Mesenchymal stem cell (in vitro differentiated cells and primary cell): ENCODE measurements around the gene FAM13A.

Experiments
- DNase-seq: peaks from one replicate; pipeline ENCODE4 v3.0.0-alpha.2; 2013
- H2AFZ ChIP-seq: one replicate; pipeline ENCODE4 v1.6.1; 2013; ENCODE audit warnings: low read depth, mild to moderate bottlenecking, control low read depth, inconsistent platforms, low read length, moderate library complexity
- H2AK5ac ChIP-seq: 2 replicates; pipeline ENCODE4 v1.6.1; 2013; ENCODE audit warnings: low read length, moderate library complexity, mild to moderate bottlenecking, inconsistent platforms; ENCODE audit not compliant: severe bottlenecking
- H2BK120ac ChIP-seq: one replicate; pipeline ENCODE4 v1.6.1; 2013; ENCODE audit warnings: low read depth, mild to moderate bottlenecking, inconsistent platforms, low read length, moderate library complexity
- H2BK12ac ChIP-seq, 2 experiments: one replicate each; pipeline ENCODE4 v1.6.1; 2013; ENCODE audit warnings: inconsistent platforms in 2 of 2, low read length in 2 of 2, mild to moderate bottlenecking in 2 of 2, moderate library complexity in 2 of 2, control low read depth in 1 of 2
- H2BK15ac ChIP-seq: one replicate; pipeline ENCODE4 v1.6.1; 2013; ENCODE audit warnings: mild to moderate bottlenecking, low read depth, inconsistent platforms; ENCODE audit not compliant: poor library complexity, severe bottlenecking
- H2BK5ac ChIP-seq: 2 replicates; pipeline ENCODE4 v1.6.1; 2013; ENCODE audit warnings: low read depth, mild to moderate bottlenecking, low read length, control low read depth, inconsistent platforms; ENCODE audit not compliant: poor library complexity, severe bottlenecking
- H3K14ac ChIP-seq, 2 experiments: one replicate each; pipeline ENCODE4 v1.6.1; 2013; ENCODE audit warnings: inconsistent platforms in 2 of 2, low read length in 2 of 2, control low read depth in 1 of 2, mild to moderate bottlenecking in 1 of 2, moderate library complexity in 1 of 2
- H3K18ac ChIP-seq, 2 experiments: one replicate each; pipeline ENCODE4 v1.6.1; 2013; ENCODE audit warnings: inconsistent platforms in 2 of 2, low read length in 2 of 2, control low read depth in 1 of 2, low read depth in 1 of 2, mild to moderate bottlenecking in 1 of 2
- H3K23ac ChIP-seq, 2 experiments: one replicate each; pipeline ENCODE4 v1.6.1; 2013; ENCODE audit warnings: inconsistent platforms in 2 of 2, low read length in 2 of 2, mild to moderate bottlenecking in 2 of 2, moderate library complexity in 2 of 2, control low read depth in 1 of 2
- H3K27ac ChIP-seq: 2 replicates; pipeline ENCODE4 v1.5.1; 2013; ENCODE audit warnings: mild to moderate bottlenecking, moderate library complexity, low read length, control low read depth, inconsistent platforms; ENCODE audit not compliant: poor library complexity, severe bottlenecking
- H3K27me3 ChIP-seq, 2 experiments: 2 replicates each; pipeline versions ENCODE4 v1.6.1 to v1.7.0; 2013; ENCODE audit warnings: low read length in 2 of 2, mild to moderate bottlenecking in 2 of 2, moderate library complexity in 2 of 2, control low read depth in 1 of 2, inconsistent platforms in 1 of 2; ENCODE audit not compliant: control insufficient read depth in 1 of 2, insufficient read depth in 1 of 2
- H3K36me3 ChIP-seq, 2 experiments: 2 replicates each; pipeline versions ENCODE4 v1.6.1 to v1.7.0; 2013; ENCODE audit warnings: low read length in 2 of 2, control low read depth in 1 of 2, inconsistent platforms in 1 of 2, low read depth in 1 of 2, mild to moderate bottlenecking in 1 of 2; ENCODE audit not compliant: insufficient read depth in 2 of 2, control insufficient read depth in 1 of 2
- H3K4ac ChIP-seq, 2 experiments: one replicate each; pipeline ENCODE4 v1.6.1; 2013; ENCODE audit warnings: inconsistent platforms in 2 of 2, low read length in 2 of 2, mild to moderate bottlenecking in 2 of 2, moderate library complexity in 2 of 2, control low read depth in 1 of 2, low read depth in 1 of 2
- H3K4me1 ChIP-seq: 2 replicates; pipeline ENCODE4 v1.6.1; 2013; ENCODE audit warnings: low read depth, low read length, control low read depth; ENCODE audit not compliant: control insufficient read depth, insufficient read depth
- H3K4me2 ChIP-seq: 2 replicates; pipeline ENCODE4 v1.6.1; 2013; ENCODE audit warnings: low read length, mild to moderate bottlenecking, inconsistent platforms; ENCODE audit not compliant: poor library complexity, severe bottlenecking
- H3K4me3 ChIP-seq, 2 experiments: 2 replicates each; pipeline versions ENCODE4 v1.5.1 to v1.7.0; 2013; ENCODE audit warnings: low read length in 2 of 2, mild to moderate bottlenecking in 2 of 2, control low read depth in 1 of 2, low read depth in 1 of 2; ENCODE audit not compliant: insufficient read depth in 1 of 2
- H3K79me1 ChIP-seq: replicated peaks from 2 replicates; pipeline ENCODE4 v1.6.1; 2013; ENCODE audit warnings: mild to moderate bottlenecking, control low read depth, low read length, inconsistent platforms; ENCODE audit not compliant: poor library complexity, severe bottlenecking
- H3K9ac ChIP-seq: 2 replicates; pipeline ENCODE4 v1.7.0; 2013; ENCODE audit warnings: mild to moderate bottlenecking, low read length, moderate library complexity
- H3K9me3 ChIP-seq: 2 replicates; pipeline ENCODE4 v1.7.0; 2013; ENCODE audit warnings: mild to moderate bottlenecking, low read length; ENCODE audit not compliant: control insufficient read depth
- H4K8ac ChIP-seq: one replicate; pipeline ENCODE4 v1.6.1; 2013; ENCODE audit warnings: inconsistent platforms, mild to moderate bottlenecking, low read length, moderate library complexity
- H4K91ac ChIP-seq: one replicate; pipeline ENCODE4 v1.6.1; 2013; ENCODE audit warnings: mild to moderate bottlenecking, low read length, inconsistent platforms
- WGBS: methylation state at CpG from one replicate; pipeline ENCODE4 v1.1.7; 2013; ENCODE audit warnings: mixed read lengths; 5-methylcytosine and 5-hydroxymethylcytosine counted together

FAM13A gene

GRCh38 chr4:88813013-88813412 lies 244.0 kb downstream of the FAM13A start:
- Histone ChIP-seq H3K9me3 (no peaks in the 10 kb centered on the region), H2AK5ac (no peak overlapping the region), H2BK15ac (no peak overlapping the region), H3K79me1 (peaks cover 6% of the 10 kb centered on the region), H3K4me1 (no peaks in the 10 kb centered on the region), H3K36me3 (no peaks in the 10 kb centered on the region), H3K4me3 (no peak overlapping the region), H2BK12ac (no peak overlapping the region), H3K27ac (no peak overlapping the region), H3K4me2 (no peak overlapping the region), H3K4ac (no peak overlapping the region), H2BK5ac (no peak overlapping the region), H3K14ac (no peak overlapping the region), H4K8ac (no peak overlapping the region), H2BK120ac (no peak overlapping the region), H3K18ac (no peak overlapping the region), H2AFZ (no peak overlapping the region), H3K9ac (no peak overlapping the region), H3K27me3 (no peaks in the 10 kb centered on the region), H4K91ac (no peak overlapping the region), H3K23ac (no peak overlapping the region)
- no peak for DNase-seq
- 100% methylated on average over 2 of the region's 4 CpGs for WGBS

GRCh38 chr4:88812420-88812819 lies 244.6 kb downstream of the FAM13A start:
- H2BK120ac ChIP-seq: no peak overlapping the region
- H3K4me2 ChIP-seq: no peak overlapping the region
- no peak overlapping the region for H3K27ac ChIP-seq
- H3K14ac ChIP-seq: no peak overlapping the region
- H4K91ac ChIP-seq: no peak overlapping the region
- H3K27me3 ChIP-seq: no peaks in the 10 kb centered on the region
- WGBS: 78% methylated on average over 1 of the region's 1 CpG
- H3K79me1 ChIP-seq: peaks cover 6% of the 10 kb centered on the region
- no peak overlapping the region for H2AK5ac ChIP-seq
- no peak overlapping the region for H3K4ac ChIP-seq
- H3K9ac ChIP-seq: no peak overlapping the region
- no peak overlapping the region for H3K4me3 ChIP-seq
- no peak overlapping the region for H2BK15ac ChIP-seq
- H3K9me3 ChIP-seq: no peaks in the 10 kb centered on the region
- H3K18ac ChIP-seq: no peak overlapping the region
- no peaks in the 10 kb centered on the region for H3K36me3 ChIP-seq
- no peak overlapping the region for H2AFZ ChIP-seq
- no peak for DNase-seq
- no peak overlapping the region for H2BK12ac ChIP-seq
- H2BK5ac ChIP-seq: no peak overlapping the region
- no peaks in the 10 kb centered on the region for H3K4me1 ChIP-seq
- H3K23ac ChIP-seq: no peak overlapping the region
- no peak overlapping the region for H4K8ac ChIP-seq

GRCh38 chr4:88811904-88812303 lies 245.1 kb downstream of the FAM13A start:
- no peak overlapping the region for H3K4ac ChIP-seq
- H2AK5ac ChIP-seq: no peak overlapping the region
- H3K14ac ChIP-seq: no peak overlapping the region
- H4K91ac ChIP-seq: no peak overlapping the region
- H3K4me3 ChIP-seq: no peak overlapping the region
- no peaks in the 10 kb centered on the region for H3K36me3 ChIP-seq
- no peak overlapping the region for H4K8ac ChIP-seq
- H3K27ac ChIP-seq: no peak overlapping the region
- no peak overlapping the region for H2BK5ac ChIP-seq
- H2BK12ac ChIP-seq: no peak overlapping the region
- no peak overlapping the region for H2BK15ac ChIP-seq
- H2BK120ac ChIP-seq: no peak overlapping the region
- no peaks in the 10 kb centered on the region for H3K4me1 ChIP-seq
- no peak overlapping the region for H3K23ac ChIP-seq
- H2AFZ ChIP-seq: no peak overlapping the region
- H3K27me3 ChIP-seq: no peaks in the 10 kb centered on the region
- no peak overlapping the region for H3K18ac ChIP-seq
- H3K9me3 ChIP-seq: no peaks in the 10 kb centered on the region
- H3K79me1 ChIP-seq: peaks cover 6% of the 10 kb centered on the region
- H3K4me2 ChIP-seq: no peak overlapping the region
- WGBS: 99% methylated on average over 1 of the region's 1 CpG
- DNase-seq: no peak
- no peak overlapping the region for H3K9ac ChIP-seq

- no peak for DNase-seq
- no CpG with 5 or more reads among the region's 1 CpG for WGBS
These were observed 246.7 kb downstream of the FAM13A start for GRCh38 chr4:88810325-88810724.

More at GRCh38 chr4:88810325-88810724, 246.7 kb downstream of the FAM13A start:
- no peak overlapping the region for H2BK15ac ChIP-seq
- H3K27me3 ChIP-seq: no peaks in the 10 kb centered on the region
- no peak overlapping the region for H2BK12ac ChIP-seq
- H3K4me1 ChIP-seq: no peaks in the 10 kb centered on the region
- no peak overlapping the region for H3K4me2 ChIP-seq
- no peak overlapping the region for H3K4ac ChIP-seq
- no peak overlapping the region for H3K4me3 ChIP-seq
- no peak overlapping the region for H3K23ac ChIP-seq
- H4K91ac ChIP-seq: no peak overlapping the region
- peak overlapping the region; percentile 85 for H3K9ac ChIP-seq
- no peak overlapping the region for H4K8ac ChIP-seq
- H3K27ac ChIP-seq: no peak overlapping the region
- no peak overlapping the region for H3K14ac ChIP-seq
- H3K36me3 ChIP-seq: no peaks in the 10 kb centered on the region
- H2AFZ ChIP-seq: no peak overlapping the region
- peaks cover 6% of the 10 kb centered on the region for H3K79me1 ChIP-seq
- H2AK5ac ChIP-seq: no peak overlapping the region
- H3K18ac ChIP-seq: no peak overlapping the region
- H2BK120ac ChIP-seq: no peak overlapping the region
- H2BK5ac ChIP-seq: no peak overlapping the region
- no peaks in the 10 kb centered on the region for H3K9me3 ChIP-seq
